ENCODE results near the gene FBXL20.
"Not testable (repeated sequence)": the region's sequence is repeated elsewhere in the genome, so short reads cannot be mapped to it uniquely, and the experiment has no call there.

FBXL20 gene

DNA sequence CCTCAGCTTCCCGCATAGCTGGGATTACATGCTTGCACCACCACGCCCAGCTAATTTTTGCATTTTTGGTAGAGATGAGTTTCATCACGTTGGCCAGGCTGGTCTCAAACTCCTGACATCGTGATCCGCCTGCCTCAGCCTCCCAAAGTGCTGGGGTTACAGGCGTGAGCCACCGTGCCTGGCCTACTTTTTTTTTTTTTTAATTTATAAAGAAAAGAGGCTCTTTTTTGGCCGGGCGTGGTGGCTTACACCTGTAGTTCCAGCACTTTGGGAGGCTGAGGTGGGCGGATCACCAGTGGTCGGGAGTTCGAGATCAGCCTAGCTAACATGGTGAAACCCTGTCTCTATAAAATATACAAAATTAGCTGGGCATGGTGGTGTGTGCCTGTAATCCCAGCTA lies 151.3 kb downstream of the FBXL20 start:
- not testable (repeated sequence) for DNase-seq (ENCODE audit: low read depth in 2 of 2)

DNA sequence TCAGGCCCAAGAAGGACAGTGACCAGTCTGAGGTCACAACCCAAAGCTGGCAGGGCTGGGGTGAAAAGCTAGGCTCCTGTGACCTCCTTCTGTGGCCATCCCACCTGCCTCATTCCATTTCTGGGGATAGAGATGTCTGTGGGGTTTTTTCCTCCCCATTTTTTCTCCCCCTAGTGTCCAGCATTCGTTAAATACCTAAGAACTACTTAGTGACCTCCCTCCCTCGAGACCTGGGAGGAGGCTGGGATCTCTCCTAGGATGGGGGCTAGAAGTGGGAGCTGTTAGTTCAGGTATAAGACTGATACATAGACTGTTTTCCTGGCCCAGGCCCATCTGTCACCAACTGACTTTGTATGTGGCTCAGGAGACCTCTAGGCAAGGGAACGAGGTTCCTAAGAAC lies 155.2 kb downstream of the FBXL20 start:
- DNase-seq (ENCODE audit: low read depth in 2 of 2) = no peak

- DNase-seq (ENCODE audit: low read depth in 2 of 2) = peak; percentile 86 to 90
Observed at GRCh38 chr17:39244600-39245570, 156.5 kb downstream of the FBXL20 start.

DNA sequence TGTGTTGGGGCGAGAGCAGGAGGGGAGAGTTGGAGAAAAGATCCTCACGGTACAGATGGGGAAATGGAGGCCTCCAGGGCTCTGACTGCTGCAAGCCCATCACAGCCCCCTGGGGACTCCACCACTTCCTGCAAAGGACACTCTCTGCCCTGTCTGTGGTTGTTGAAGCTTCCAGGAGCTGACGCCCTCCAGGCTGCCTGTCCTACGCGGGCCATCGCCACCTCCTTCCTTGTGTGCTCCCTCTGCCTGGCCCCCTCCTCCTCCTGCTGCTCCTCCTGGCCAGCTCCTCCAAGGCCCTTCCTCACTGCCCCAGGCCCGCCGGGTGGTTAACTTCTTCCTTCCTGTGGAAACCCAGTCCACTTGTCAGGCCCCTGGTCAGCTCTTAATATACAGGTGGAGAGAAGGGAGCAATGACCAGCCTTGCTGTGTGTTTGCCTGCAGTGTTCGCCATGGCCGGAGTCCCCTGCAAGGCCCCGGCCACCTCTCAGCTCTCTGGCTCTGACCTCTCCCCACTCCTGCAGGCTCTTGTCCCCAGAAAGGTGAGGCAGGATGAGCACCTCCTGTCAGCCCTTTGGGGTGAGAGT lies 157.3 kb downstream of the FBXL20 start:
- DNase-seq (ENCODE audit: low read depth in 2 of 2) = no peak

GRCh38 chr17:39243155-39243554 lies 158.3 kb downstream of the FBXL20 start:
- no peak for DNase-seq (ENCODE audit: low read depth in 2 of 2)

DNA sequence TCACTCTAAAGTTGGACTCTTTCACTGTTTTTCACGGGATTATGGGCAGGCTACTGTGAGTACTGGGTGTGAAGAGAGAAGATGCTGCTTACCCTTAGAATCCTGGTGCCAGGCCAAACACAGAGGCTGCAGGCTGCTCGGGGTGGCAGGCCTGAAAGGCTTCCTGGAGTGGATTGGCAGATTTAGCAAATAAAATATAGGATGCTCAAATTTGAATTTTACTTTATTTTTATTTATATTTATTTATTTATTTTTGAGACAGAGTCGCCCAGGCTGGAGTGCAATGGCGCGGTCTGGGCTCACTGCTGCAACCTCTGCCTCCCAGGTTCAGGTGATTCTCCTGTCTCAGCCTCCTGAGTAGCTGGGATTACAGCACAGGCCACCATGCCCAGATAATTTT lies 160.8 kb downstream of the FBXL20 start:
- DNase-seq (ENCODE audit: low read depth in 2 of 2) = no peak

DNA sequence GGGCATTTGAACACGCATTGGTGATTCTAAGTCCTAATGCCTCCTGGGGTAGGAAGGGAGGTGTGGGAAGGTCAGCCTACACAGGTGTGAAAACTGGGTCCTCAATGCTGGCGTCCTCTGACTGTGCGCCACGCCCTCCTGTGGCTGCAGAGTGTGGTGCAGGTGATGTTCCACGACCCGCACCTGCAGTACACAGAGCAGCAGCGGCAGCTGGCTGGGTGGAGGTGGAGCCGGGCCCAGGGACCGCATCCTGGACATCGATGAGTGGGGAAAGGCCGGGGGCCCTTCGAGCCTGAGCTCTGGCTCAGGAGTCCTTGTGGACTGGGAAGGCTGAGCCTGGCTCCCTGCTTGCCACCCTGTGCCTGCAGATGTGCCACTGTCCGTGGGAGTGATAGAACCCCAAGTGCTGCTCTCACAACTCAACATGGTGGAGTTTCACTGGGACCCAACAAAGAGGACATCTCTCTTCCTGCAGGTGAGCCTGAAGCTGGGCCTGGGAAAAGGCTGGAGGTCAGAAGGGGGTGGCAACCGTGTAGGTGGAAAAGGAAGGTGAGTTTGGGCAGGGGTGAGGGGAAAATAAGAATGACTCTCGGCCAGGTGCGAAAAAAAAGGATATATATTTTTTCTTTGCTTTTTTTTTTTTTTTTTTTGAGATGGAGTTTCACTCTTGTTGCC lies 161.6 kb downstream of the FBXL20 start:
- peak; percentile 51 to 68 for DNase-seq (ENCODE audit: low read depth in 2 of 2)

GRCh38 chr17:39238311-39238972 lies 163.0 kb downstream of the FBXL20 start:
- peak; percentile 22 to 27 for DNase-seq (ENCODE audit: low read depth in 2 of 2)

GRCh38 chr17:39237586-39237985 lies 163.8 kb downstream of the FBXL20 start:
- no peak for DNase-seq (ENCODE audit: low read depth in 2 of 2)

DNA sequence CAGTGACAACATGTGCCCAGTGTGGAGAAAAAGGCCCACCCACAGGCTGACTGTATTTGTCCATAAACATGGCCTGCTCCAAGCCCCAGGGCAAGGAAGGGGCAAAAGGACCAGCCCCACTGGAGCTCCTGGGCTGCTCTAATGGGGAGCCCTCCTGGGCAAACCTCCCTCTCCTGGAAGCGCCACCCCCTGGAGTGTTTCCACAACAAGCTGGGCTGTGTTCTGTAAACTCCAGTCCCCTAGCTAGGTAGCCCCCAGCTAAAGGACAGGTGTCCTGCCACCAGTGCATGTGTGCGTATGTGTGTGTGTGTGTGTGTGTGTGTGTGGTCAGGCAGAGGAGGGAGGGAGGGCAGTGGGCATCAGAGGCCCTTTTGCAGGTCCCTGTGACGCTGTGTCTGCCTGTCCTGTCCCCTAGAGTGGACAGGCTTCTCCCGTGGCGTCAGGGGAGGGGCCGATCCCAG lies 164.4 kb downstream of the FBXL20 start:
- no peak for DNase-seq (ENCODE audit: low read depth in 2 of 2)

DNA sequence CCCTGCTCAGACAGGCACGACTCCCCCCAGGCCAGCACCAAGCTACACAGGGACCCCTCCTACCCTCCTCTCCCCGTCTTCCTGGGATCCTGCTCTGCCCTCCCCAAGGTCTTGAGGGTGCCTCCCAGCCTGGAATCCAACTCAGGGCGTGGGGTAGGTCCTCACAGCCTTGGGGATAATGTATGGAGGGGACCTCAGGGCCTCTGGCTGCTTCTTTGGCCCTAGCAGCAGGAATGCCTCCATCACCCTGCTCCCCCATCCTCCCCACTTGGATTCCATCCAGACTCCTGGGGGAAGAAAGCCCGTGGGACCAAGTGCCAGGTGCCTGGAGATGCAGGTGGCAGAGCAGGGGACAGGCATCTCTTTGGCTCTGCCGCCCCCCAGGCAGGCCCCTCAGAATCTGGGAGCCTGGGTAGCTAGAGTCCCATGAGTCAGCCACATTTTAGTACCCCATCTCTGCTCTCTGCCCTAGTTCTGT lies 164.9 kb downstream of the FBXL20 start:
- DNase-seq (ENCODE audit: low read depth in 2 of 2) = no peak

GRCh38 chr17:39235555-39236449 lies 165.6 kb downstream of the FBXL20 start:
- peak in 1 of 2 donors; percentile 35 for DNase-seq (ENCODE audit: low read depth in 2 of 2)

DNA sequence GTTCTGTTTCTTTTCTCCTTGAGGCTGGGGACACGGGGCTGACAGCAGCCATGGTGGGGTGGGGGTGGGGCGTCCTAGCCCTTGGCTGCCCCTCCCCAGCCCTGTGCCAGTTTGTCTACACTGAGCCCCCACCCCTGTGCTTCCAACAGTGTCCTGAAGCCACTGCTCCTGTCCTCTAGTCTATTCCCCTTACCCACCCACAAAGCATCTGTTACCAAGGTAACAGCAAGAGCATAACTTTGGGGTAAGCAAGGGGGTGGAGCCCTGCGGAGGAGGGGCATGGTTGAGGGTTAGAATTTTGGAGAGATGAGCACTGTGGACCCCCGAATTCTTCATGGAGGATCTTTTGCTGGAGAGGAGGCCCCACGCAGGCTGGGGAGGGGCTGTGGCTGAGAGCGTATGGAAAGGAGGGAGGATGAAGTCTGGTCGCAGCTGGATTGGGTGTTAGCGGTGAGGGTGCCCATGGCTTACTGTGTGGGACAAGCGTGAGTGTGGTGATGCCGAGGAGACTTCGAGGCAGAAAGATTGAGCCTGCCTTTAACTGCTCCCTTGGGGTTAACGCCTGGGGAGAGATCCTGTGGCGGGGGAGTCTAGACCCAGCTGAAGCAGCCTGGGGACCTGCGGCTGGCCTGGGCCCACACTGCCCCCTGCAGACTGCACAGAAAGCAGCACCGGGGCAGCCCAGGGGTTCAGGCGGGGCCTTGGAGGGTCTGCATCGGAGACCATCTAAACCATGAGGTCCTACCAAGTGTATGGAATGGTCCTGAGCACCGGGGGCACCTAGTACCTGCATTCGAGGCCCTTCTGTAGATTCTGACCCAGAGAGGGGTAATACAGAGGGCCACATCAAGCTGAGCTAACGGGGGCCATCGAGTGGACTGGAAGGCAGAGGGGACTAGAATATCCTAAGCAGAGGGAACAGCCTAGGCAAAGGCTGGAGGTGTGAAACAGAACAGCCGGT lies 169.6 kb downstream of the FBXL20 start:
- peak in 1 of 2 donors; percentile 40 for DNase-seq (ENCODE audit: low read depth in 2 of 2)

GRCh38 chr17:39231091-39231561 lies 170.3 kb downstream of the FBXL20 start:
- no peak for DNase-seq (ENCODE audit: low read depth in 2 of 2)

DNA sequence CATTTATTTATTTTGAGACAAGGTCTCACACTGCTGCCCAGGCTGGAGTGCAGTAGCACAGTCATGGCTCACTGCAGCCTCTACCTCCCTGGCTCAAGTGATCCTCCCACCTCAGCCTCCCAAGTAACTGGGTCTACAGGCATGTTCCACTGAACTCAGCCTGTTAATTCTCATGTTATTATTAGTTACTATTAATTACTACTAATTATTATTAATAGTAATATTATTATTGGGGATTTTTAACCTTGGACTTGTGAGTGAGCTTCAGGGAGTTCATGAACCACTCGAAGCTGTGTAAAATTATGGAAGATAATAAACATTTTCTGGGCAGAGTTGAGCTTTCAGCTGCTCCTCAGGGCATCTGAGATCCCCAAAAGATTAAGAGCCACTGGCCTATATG lies 171.1 kb downstream of the FBXL20 start:
- no peak for DNase-seq (ENCODE audit: low read depth in 2 of 2)

- no peak for DNase-seq (ENCODE audit: low read depth in 2 of 2)
Observed at GRCh38 chr17:39229274-39229913, 172.0 kb downstream of the FBXL20 start.

DNA sequence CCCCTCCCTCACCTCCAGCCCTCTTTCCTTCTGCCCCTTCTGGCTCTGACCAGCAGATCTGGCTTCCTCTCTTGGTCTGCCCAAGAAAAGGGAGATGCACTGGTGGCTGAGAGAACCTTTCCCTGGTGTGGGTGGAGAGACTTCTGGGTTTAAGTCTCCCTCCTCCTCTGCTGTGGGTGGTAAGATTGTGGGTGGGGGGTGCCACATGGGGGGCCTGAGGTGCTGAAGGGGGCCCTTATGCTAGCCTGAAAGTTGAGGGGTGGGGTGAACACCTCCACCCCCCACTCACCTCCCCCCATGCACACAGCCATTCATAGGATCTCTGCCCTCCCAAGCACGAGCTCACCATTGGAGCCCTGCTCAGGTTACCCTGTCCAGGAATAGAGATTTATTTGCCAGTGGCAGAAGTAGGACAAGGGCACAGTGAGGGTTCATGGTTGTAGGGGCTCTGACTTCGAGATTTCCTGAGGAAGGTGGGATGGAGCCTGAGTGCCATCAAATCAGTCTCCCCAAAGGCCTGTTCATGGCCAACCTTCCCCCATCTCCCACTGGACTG lies 174.0 kb downstream of the FBXL20 start:
- DNase-seq (ENCODE audit: low read depth in 2 of 2) = no peak

DNA sequence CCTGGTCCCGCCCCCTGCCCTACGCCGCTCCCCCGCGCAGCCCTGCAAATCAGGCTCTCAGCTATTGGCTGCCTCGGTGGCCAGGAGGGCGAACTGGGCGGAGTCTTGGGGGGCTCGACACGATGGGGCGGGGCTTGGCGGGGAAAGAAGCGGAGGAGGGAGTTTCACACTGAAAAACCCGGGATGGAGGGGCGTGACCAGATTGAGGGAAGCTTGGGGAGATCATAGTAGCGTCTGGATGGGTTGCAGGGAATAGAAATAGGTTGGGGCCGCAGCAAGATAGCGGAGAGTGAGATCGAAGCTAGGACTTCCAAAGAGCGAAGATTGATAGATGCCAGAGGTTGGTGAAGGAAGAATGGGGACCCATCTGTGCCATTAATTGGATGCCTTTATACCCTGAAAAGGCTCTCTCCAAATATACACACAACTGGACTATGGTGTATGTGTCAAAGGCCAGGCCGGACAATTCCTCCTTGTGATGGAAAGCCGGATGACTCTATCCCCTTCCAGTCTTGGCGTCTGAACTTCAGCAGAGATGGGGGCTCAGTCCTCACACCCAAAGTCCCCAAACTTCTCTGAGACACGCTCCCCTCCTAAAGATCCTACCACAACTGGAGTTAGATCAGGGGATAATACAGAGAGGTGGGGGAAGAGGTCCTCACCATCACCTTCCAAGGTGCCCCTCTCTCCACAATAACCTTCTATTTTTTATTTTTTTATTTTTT lies 175.3 kb downstream of the FBXL20 start:
- DNase-seq (ENCODE audit: low read depth in 2 of 2) = peak; percentile 31 to 39

All from activated CD4-positive, alpha-beta T cell treated with anti-CD3 and anti-CD28 coated beads for 24 hours (primary cell).